HG03175 (cell line): ENCODE results near the gene RAC3.

Experiments used
- ATAC-seq: cut with Tn5 transposase; IDR thresholded peaks from one replicate; pipeline ENCODE4 v1.9.1; 2021; ENCODE audit warnings: mild to moderate bottlenecking, moderate library complexity; ENCODE audit not compliant: unreplicated experiment

Gene RAC3

DNA sequence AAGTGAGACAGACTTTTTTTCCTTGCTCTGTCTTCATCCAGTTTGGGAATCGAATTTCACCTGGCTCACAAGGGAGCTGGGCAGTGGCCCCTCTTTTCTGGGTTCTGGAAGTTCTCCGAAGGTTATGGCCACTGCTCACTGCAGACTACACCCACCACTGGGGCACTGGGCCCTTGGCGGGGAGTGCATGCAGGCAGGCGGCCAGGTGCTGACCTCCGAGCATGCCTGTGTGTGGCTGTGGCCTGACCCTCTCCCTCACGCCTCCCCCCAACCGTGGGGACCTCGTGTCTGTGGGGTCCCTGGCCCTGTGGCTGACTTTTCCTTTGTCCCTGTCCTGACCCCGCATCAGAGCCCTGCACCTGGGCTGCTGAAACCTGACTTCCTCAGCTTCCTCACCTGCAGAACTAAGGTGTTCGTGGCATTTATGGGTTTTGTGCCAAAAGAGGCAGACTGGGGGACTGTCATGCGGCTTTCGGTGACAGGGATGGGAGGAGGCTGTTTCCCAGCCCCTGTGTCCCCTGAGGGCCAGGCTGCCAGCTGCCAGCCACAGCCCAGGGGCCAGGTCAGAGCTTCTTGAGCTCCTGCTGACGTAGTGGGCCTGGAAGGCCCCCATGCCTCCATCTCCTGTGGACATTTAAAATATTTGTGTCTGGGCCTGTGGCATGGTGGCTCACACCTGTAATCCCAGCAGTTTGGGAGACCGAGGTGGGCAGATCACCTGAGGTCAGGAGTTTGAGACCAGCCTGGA, 32.6 kb upstream of the RAC3 start:
- no peak for ATAC-seq

DNA sequence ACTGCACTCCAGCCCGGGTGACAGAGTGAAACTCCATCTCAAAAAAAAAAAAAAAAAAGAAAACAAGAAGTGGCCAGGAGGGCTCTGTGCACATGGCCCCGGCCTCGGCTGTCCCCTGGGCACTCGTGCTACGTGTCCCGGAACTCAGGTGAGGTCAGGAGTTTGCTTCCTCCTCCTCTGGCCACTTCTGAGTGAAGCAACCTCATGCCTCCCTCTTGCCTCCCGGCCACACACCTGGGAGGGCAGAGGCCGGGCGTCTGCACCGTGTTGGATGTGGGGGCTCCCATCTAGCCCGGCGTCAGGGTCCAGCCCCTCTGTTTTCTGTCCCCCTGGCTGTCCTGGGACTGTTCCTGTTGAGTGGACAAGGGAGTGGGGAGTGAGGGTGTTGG, 31.9 kb upstream of the RAC3 start:
- no peak for ATAC-seq

DNA sequence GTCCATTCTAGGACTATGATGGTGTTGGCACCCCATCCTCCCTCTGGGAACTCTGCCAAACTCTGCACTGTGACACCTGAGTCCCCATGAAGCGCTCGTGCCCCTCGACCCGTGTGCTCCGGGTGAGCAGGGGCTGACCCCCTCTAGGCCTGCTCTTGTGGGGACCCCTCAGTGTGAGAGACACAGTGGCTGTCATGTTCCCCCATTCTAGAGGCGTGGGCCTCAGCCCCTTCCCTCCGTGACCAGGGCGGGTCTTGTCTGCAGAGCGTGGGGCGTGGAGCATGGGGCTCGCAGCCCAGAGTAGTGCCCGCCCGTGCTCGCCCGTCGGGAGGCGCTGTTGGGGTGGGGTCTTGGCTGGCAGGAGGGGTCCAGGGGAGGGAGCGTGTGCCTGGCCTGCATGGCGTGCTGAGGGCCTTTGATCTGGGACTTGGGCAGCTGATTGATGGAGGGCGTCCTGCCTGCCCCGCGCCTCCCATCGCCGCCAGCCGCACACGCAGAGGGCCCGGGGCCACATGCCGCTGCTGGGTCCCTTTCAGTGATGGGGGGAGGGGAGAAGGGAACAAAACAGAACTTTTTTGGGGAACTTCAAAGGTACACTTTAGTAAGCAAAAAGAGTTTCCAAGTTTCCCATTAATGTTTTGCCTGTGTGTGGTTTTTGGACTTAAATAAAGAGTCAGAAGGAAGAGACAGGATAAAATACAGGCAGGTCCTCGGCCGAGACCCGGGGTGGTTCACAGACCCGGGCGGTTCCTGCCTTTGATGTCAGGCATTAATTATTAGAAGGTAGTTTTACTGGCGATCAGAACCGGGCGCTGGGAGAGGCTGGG, 31.3 kb upstream of the RAC3 start:
- ATAC-seq = no peak

DNA sequence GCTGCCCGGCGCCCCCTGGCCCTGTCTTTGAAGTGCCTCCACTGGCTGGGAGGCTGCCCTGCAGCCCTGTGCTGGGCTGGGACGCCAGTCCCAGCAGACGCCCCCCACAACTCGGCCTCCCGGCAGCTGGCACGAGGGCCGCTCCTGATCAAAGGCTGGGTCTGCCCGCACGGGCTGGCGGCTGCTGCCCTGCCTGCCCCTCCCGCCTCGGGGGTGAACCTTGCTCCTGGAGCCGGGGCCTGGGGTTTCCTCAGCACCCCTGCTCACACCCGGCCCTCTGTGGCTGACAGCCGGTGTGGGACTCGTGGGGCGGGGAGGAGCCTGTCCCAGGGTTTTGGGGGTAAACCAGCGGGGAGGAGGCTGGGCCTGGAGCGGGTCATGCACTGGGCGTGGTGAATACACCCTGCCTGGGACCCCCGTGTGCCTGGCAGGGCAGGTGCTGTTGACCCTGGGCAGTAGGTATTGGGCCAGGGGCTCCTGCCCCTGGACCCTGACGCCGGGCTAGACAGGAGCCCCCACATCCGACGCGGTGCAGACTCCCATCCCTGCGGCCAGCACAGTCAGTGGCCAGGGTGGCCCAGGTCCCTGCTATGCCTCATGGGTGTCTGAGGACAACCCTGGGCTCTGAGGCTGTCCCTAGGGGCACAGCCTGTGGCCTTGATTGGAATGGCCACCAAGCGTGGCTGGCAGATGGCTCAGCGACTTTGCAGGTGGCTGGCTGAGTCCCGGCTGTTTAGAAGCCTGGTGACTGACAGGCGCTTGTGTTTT, 30.5 kb upstream of the RAC3 start:
- ATAC-seq = no peak

DNA sequence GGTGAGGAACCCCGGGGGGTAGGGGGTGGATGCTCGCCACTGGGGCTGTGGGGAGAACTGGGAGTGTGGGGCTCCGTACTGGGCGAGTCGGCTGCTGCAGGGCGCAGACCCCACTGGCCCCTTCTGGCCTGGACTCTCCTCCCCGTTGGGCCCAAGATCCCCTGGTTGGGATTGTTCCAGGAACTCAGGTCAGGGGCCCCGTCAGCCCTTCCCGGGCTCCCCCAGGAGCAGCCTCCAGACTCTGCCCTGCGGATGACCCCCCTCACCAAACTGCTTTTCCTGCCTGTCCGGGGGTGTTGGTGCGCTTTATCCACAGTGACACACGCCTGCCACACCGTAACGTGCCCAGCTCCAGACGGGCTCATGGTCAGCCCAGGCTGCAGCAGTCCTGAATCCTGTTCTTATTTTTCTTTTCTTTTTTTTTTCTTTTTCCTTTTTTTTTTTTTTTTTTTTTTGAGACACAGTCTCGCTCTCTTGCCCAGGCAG, 29.9 kb upstream of the RAC3 start:
- ATAC-seq = no peak

DNA sequence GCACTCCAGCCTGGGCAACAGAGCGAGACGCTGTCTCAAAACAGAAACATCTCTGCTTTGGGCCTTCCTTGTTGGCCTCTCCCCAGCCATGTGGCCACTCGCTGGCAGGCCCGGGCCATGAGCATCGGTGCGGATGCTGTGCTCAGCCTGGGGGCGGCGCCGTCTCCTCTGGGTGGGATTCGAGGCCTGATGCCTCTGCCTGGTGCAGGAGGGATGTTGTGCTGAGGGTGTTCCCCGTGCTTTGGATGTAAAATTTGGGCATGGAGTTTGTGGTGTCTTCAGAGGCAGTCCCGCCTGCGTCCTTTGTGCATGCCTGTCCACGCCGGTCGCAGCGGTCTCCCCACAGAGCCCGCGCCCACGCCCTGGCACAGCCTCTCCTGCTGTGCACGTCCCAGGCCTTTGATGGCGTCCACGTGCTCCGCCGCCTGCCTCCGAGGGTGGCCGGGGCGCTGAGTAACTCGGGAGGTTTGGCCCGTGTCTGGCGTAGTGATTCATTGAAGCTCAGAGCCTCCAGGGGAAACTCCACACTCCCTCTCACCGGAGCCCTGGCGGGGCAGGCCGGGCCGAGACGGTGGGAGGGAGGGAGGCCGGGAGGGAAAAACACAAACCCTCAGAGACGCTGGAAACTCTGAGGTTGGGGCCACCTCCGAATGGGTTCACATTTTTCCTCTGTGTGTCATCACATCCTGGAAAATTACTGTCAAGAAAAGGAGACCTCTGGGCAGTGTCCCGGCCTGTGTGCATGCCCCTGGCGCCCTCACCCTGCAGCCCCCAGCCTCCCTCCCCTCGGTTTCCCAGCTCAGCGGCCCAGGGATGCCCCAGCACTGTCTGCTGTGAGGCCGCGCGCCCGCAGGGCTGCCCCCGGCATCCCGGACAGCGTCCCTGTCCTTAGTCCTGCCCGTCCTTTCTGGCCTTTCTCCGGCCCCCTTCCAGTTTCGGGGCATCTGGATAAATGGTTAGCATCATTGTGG, 27.8 kb upstream of the RAC3 start:
- ATAC-seq = no peak

DNA sequence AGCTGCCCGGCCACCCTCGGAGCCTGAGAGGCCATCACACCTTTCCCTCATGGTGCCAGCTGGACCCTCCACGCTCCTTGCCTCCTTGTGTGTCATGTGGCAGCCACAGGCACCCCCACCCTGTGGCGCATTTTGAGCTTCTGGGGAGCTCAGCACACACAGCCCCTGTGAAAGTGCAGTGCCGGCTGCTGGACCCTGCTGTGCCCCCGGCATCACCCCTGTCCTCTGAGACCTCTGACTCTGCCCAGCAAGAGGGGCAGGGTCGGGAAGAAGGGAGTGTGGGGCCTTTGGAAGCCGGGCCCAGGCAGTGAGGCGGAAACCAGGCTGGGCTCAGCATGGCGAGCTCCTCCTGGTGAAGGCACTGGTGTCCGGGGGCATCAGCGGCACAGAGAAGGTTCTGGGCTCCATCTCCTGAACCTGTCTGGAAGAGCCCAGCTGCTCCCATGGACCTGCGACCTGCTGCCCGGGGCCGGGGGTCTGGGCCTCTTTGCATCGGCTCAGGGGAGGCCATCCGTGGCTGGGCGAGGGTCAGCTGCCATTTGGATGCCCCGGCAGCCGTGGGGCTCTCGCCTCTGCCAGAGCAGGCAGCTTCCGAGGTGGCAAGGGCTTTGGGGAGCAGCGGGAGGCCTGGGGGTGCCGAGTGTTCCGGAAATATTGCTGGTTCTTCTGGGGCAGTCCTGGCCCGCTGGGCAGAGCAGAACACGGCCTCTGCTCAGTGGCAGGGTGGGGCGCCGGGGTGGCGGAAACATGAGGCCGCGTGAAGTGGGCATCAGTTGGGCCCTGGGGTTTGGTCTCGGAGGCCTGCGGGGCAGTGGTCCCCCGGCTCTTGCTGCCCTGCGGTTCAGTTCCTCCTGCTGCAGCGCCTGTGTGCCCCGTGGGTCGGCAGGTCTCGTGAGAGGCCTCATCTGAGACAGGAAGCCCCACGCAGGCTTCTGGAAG, 26.7 kb upstream of the RAC3 start:
- no peak for ATAC-seq

DNA sequence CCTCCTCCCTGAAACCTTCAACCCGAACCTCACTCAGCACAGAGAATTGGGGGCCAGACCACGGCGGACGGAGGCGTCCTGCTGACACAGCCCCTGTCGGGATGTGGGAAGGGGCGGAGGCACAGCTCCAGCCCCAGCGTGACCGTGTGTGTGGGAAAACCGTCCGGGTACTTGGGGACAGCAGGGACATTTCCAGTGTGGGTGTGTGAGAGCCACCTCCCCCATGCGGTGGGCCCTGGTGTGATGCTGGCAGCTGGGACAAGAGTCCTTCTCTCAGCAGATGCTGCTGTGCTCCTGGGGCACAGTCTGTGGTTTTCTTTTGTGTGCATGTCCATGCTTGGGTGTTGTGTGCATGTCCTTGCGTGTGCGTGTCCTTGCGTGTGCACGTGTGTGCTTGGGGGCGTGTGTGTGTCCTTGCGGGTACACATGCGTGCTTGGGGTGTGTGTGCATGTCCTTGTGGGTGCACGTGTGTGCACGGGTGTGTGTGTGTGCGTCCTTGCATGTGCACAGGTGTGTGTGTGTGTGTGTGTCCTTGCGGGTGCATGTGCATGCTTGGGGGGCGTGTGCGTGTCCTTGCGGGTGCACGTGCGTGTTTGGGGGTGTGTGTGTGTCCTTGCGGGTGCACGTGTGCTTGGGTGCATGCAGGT, 25.7 kb upstream of the RAC3 start:
- ATAC-seq = no peak

DNA sequence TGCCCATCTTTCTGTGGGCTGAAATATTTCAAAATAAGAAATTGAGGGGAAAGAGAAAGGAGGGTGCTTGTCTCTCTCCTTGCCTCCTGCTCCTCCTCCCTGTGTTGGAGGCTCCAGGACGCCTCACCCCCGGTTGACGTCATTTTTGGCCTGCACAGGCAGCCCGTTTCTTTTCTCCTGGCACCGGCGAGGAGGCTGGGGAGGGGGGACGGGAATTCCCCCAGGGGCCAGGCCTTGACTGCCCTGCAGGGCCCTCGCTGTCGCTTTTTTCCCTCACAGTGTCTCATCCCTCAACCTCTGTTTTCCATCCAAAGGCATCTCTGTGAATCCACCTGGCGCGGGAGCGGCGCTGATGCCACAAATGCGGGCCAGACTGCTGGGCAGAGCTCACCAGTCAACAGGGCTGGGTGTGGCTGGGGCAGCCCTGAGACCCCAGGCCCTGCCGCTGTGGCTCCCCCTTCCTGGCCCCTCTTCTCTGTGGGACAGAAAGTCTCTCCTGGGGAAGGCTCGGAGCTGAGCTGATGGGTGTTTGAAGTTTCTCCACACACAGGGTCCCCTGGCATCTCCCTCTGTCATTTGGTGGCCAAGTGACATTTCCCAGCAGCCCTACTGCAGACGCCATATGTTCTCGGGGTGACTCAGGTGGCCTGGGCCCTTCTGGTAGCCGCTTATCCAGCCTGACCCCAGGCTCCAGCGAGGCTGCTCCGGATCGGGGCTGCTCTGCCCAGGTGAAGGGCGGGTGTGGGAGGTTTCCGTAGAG, 24.8 kb upstream of the RAC3 start:
- ATAC-seq = no peak

DNA sequence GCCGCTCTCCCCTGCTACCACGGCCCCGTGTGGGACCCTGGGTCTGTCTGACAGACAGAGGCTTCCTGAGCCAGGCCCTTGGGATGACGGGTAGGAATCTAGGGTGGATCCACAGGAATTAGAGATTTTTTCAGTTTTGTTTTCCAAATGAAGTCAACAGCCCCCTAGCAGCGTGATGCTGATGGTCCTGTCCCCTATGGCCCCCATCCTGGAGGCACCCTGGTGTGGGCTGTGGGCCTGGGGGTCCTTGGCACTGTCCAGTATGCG, 24.3 kb upstream of the RAC3 start:
- no peak for ATAC-seq

DNA sequence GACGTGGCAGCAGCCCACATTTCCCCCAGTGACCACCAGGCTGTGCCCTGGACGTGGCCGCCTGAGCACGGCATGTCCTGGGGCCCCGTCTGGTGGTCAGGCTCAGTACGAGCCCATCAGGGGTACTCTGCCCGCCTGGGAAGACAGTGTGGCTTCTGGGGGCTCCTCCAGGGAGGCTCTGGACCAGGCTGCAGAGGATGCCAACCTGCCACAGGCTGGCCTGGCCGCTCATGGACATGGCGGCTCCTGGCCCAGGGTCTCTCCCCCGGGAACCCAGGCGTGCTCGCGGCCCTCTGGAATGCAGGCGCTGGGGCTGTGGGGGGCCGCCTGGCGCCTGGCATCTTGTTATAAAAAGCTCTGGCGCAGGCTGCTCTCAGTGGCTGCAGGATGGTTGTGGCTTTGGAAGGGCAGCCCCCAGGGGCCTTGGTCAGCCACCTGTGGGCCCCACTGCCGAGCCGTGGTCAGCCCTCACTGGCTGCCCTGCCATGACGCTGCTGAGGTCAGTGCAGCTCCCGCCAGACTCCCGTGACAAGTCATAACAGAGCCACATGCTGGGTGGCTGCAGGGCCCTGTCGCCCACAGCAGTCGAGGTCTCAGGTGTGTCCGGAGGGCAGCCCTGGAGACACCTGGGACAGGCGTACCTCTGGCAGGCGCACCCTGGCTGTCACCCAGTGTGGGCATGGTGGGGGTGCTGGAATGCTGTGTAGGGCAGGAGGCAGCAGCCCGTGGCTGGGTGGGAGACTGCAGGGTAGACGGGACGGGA, 23.8 kb upstream of the RAC3 start:
- no peak for ATAC-seq

DNA sequence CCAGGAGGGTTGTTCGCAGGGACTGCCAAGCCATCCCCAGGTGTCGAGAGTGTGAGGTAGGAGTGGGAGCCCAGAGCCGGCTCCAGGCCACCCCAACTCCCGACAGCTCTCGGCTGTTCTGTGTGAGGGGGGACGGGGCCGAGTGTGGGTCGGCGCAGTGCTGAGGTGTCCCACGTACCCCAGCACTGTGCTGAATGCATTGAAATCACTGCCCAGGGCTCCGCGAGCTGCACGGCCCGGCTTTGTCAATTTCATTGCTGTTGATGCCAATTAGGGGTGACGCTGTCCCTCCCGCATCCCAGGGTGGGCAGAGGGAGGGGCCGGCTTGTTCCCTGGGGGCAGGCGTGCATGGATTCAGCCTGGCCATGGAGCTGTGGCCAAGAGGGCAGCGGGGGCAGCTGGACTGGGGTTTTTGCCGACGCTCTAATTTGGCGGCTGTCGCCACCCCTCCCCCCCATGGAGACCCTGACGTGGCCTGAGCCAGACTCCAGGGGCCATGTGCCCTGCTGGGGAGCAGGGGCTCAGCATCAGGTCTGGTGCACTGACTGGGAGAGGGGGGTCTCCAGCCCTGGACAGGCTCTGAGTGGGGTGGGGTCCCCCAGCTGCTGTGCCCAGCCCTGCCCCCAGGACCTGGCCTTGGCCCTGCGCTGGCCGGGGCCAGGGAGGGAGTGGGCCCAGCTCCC, 23.1 kb upstream of the RAC3 start:
- ATAC-seq = no peak

DNA sequence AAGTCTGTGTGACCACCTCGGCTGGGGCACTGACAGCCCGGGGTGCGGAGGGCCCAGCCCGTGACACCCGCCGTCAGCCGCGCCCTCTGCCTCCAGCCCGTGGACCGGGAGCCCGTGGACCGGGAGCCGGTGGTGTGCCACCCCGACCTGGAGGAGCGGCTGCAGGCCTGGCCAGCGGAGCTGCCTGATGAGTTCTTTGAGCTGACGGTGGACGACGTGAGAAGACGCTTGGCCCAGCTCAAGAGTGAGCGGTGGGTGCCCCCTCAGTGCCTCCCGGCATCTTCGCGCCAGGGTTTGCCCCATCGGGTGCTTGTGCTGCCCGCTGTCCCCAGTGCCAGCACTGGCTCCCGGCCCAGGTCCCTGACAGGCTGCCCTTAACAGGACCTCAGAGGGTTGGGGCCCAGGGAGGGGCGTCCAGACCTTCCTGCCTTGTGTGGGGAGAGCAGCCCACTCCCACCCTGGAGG, 22.5 kb upstream of the RAC3 start:
- no peak for ATAC-seq

DNA sequence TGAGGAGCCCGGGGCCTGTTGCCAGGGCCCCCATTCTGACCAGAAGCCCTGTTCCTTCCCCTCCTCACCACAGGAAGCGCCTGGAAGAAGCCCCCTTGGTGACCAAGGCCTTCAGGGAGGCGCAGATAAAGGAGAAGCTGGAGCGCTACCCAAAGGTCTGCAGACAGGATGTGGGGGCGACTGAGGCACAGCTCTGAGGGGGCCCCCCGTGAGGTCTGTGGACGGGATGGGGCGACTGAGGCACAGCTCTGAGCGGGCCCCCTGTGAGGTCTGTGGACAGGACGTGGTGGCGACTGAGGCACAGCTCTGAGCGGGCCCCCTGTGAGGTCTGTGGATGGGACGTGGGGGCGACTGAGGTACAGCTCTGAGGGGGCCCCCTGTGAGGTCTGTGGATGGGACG, 22.1 kb upstream of the RAC3 start:
- ATAC-seq = no peak

DNA sequence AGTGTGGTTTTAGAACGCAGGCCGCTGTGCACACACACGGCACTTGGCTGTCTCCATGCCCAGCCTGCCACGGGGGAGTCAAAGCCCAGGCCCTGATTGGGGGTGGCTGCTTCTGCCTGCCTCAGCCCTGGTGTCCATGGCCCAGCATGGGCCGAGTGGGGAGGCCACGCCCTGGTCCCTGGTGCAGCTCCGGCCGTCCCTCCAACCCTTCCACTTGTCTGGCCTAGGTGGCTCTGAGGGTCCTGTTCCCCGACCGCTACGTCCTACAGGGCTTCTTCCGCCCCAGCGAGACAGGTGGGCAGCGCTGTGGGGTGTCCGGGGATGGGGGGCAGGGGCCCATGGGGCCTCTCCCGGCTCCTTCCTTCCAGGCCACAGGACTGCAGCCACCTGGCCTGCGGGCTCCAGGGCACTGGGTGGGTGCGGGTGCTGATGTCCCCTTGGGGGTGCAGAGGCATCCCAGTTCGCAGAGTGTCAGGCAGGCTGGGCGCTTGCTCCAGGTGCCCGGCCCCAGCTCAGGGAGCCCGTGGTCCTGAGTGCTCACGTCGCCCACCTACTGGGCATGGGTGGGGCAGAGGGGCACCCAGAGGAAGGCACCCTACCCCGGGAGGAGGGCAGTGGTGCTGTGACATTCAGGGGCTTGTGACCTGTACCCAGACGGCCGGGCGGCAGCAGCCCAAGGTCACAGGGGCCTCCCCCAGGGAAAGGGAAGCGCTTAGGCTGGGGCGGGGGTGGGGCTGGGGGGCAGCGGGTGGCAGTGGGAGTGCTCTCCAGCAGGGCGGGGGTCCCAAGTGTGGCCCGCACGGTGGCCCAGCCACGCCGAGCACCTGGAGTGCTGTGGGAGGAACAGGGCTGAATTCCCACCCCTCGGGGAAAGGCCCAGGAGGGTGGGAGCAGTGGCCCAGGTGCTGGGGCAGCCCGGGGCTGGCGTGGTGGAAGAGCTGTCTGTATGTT, 20.6 kb upstream of the RAC3 start:
- ATAC-seq = no peak
